ENCODE data around the gene GRIA1.

GRCh38 chr5:153476767-153477166 lies 13.7 kb upstream of the GRIA1 start:
- TF ChIP-seq CTCF (IDR thresholded peaks at IDR 0.05; ENCODE audit: low read depth, low read length) (no peak), EZH2phosphoT487 (IDR thresholded peaks at IDR 0.05; ENCODE audit: low read depth) (no peak)
